Measurements from ENCODE around the gene PLEKHO2.

The PLEKHO2 gene

DNA sequence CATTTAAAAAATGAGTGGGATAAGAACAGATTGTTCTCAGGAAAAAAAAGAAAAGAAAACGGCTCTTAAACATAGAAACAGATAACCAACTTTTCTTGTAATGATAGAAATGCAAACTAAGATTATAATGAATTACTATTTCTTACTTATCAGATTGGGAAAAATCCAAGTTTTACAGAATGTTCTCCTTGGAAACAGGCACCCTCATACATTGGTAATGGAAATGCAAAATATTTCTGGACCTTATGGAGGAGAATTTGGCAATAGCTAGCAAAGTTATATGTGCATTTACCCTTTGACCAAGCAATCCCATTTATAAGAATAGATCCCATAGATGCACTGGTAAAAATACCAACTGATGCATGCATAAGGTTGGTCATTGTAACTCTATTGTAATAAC lies 66.3 kb downstream of the PLEKHO2 start:
- Histone ChIP-seq H3K9me3 (ENCODE audit: low read length) (no peaks in the 10 kb centered on the region), H3K27ac (ENCODE audit: low read depth, low read length) (no peak overlapping the region), H3K27me3 (ENCODE audit: control insufficient read depth in 1 of 2, insufficient read depth in 2 of 2, low read length in 2 of 2) (no peaks in the 10 kb centered on the region), H3K36me3 (ENCODE audit: insufficient read depth, low read length) (no peaks in the 10 kb centered on the region), H3K9ac (ENCODE audit: low read length) (no peak overlapping the region), H3K4me3 (ENCODE audit: low read depth in 1 of 2, low read length in 2 of 2) (no peak overlapping the region), H3K4me1 (ENCODE audit: insufficient read depth, low read length) (peaks cover 15% of the 10 kb centered on the region)

DNA sequence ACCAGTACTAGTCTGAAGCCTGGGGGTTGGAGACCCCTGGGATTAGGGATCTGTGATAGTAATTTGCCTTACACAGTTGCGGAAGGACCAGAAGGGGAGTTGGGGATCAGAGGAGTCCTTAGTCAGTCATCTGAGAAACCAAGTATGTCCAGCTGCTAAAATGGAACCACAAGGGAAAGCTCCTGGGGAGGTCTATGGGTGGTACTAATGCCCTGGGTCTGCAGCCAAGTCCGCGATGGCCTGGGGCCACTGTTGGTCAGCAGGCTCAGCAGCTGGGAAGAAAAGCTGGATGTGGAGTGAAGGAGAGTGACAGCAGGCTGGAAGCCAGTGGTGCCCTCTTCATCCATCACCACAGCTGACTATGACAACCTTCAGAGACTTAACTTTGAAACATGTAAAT lies 67.8 kb downstream of the PLEKHO2 start:
- Histone ChIP-seq H3K27me3 (ENCODE audit: control insufficient read depth in 1 of 2, insufficient read depth in 2 of 2, low read length in 2 of 2) (no peaks in the 10 kb centered on the region), H3K4me3 (ENCODE audit: low read depth in 1 of 2, low read length in 2 of 2) (no peak overlapping the region), H3K9me3 (ENCODE audit: low read length) (no peaks in the 10 kb centered on the region), H3K4me1 (ENCODE audit: insufficient read depth, low read length) (peaks cover 15% of the 10 kb centered on the region), H3K36me3 (ENCODE audit: insufficient read depth, low read length) (no peaks in the 10 kb centered on the region), H3K9ac (ENCODE audit: low read length) (no peak overlapping the region), H3K27ac (ENCODE audit: low read depth, low read length) (no peak overlapping the region)

DNA sequence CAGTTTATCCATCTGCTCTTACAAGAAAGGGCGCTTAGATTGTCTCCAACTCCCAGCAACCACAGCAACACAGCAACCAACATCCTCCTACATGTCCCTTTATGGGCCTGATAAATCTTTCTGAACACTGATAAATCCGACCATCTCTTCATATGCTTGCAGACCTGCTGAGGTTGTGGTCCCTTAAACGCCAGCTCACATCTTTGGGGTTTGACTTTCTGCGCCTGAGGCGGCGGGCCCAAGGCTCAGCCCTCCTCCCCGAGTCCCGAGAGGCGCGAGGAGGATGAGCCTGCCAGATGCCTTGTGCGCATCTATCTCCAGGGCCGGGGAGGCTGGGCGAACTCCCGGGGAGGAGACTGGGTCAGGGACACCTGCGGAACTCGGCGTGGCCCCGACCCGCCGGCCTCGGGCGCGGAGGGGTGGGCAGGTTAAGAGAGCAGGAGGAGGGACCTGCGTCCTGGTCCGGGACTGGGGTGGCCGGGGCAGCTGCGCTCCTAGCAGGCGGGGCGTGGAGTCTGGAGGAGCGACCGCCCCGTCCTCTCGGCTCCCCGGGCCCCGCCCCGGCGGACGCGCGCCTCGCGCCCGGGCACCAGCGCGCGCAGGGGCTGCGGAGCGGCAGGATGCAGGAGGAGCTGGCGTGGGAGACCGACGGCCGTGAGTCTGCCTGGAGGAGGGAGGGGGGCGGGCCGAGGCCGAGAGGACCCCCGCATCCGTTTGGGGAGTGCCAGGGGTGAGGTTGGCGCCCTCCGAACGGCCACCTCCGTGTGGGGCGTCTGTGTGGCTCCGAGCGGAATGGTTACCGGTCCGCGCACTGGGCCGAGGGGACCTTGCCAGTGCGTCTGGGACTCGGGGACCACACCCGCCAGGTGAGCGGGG lies 69.8 kb downstream of the PLEKHO2 start, which contains the start of gene ANKDD1A:
ANKDD1A (plus strand) TSS at position 592 of the 876 bp plus-strand sequence; CDS start at position 621, 29 bp downstream.
- no peaks in the 10 kb centered on the region for H3K27me3 ChIP-seq (ENCODE audit: control insufficient read depth in 1 of 2, insufficient read depth in 2 of 2, low read length in 2 of 2)
- H3K4me1 ChIP-seq (ENCODE audit: insufficient read depth, low read length) = peaks cover 15% of the 10 kb centered on the region
- no peak within 1 kb of the TSS for H3K27ac ChIP-seq (ENCODE audit: low read depth, low read length)
- no peaks in the 10 kb centered on the region for H3K9me3 ChIP-seq (ENCODE audit: low read length)
- H3K9ac ChIP-seq (ENCODE audit: low read length) = peak within 1 kb of the TSS; percentile 29
- H3K36me3 ChIP-seq (ENCODE audit: insufficient read depth, low read length) = no peaks in the 10 kb centered on the region
- peak within 1 kb of the TSS; percentile 43 to 76 for H3K4me3 ChIP-seq (ENCODE audit: low read depth in 1 of 2, low read length in 2 of 2)

DNA sequence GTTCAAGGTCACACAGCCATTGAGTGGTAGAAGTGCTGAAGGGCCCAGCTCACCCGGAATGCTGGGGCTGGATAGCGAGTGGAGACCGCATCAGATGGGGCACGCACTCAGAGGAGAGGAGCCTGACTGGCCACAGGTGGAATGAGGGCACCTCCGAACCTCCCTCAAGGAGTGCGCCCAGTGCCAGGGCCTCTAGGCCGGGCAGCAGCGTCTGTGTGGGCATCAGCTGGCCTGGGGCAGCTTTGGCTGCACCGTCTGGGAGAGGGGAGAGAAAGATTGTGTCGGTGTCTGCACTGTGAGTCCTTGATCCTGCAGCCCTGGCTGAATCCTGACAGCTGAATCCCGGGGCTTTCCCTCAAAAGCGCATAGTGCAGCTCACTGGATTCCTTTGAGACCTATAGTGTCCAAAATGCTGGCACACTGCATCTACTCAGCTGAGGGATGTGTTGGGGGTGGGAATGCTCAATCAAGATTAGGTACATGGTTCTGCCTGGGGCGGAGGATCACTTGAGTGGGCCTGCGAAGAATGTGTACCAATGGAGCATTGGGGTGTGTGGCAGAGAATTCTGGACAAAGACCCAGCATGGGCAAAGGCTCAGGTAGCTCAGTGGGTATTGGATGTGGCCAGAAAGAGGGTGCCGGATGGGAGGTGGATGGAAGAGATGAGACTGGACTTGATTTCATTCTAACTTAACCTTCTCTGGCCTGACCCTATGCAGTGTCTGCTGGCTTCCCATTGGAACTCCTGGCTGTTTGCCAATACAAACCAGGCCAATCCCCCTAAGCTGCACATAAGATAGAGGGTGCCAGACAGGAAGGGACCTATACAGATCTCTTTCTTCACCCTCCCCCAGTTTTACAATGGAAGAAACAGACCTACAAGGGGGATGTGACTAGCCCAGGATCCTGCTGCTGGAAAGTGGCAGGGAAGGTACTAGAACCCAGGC lies 70.9 kb downstream of the PLEKHO2 start:
- no peaks in the 10 kb centered on the region for H3K27me3 ChIP-seq (ENCODE audit: control insufficient read depth in 1 of 2, insufficient read depth in 2 of 2, low read length in 2 of 2)
- no peak overlapping the region for H3K27ac ChIP-seq (ENCODE audit: low read depth, low read length)
- H3K4me3 ChIP-seq (ENCODE audit: low read depth in 1 of 2, low read length in 2 of 2) = peak overlapping the region in 1 of 2 donors; percentile 76
- H3K9ac ChIP-seq (ENCODE audit: low read length) = no peak overlapping the region
- no peaks in the 10 kb centered on the region for H3K36me3 ChIP-seq (ENCODE audit: insufficient read depth, low read length)
- H3K9me3 ChIP-seq (ENCODE audit: low read length) = no peaks in the 10 kb centered on the region
- peaks cover 15% of the 10 kb centered on the region for H3K4me1 ChIP-seq (ENCODE audit: insufficient read depth, low read length)

DNA sequence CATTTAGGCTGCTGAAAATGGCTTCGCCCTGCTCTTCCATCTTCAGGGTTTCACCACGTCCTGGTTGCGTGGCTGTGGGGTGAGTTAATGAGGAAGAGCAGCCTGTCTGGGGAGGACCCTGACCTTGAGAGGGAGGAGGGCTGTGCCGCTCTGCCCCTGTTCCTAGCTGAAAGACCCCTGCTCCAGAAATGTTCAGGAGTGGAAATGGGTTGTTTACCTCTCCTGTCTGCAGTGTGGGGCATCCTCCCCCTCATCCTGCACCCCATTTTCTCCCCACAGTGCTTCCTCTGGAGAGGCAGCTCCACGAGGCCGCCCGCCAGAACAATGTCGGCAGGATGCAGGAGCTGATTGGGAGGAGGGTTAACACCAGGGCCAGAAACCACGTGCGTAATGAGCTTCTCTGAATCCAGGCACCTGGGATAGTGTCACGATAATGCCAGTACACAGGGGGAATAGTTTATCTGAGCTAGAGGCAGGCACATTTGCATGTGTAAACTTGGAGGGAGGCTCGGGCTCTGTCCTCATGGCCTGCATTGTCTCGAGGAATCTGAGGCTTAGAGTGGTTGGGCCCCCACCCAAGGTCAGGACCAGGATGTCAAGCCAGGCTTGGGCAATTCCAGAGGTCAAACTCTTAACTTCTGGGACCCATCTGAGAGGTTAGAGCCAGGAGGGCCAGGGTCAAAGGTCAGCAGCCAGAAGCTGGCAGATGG lies 74.0 kb downstream of the PLEKHO2 start:
- H3K9ac ChIP-seq (ENCODE audit: low read length) = no peak overlapping the region
- H3K9me3 ChIP-seq (ENCODE audit: low read length) = no peaks in the 10 kb centered on the region
- no peak overlapping the region for H3K4me3 ChIP-seq (ENCODE audit: low read depth in 1 of 2, low read length in 2 of 2)

DNA sequence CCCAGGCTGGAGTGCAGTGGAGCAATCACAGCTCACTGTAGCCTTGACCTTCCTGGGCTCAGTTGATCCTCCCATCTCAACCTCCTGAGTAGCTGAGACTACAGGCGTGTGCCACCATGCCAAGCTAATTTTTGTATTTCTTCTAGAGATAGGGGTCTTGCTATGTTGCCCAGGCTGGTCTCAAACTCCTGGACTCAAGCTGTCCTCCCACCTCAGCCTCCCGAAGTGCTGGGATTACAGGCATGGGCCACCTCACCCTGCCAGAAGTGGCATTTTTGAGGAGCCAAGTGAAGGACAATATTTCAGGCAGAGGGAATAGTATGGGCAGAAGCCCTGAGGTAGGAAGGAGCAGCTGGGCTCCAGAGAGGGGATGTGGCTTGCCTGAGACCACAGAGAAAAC lies 74.7 kb downstream of the PLEKHO2 start:
- Histone ChIP-seq H3K4me1 (ENCODE audit: insufficient read depth, low read length) (peaks cover 9% of the 10 kb centered on the region), H3K36me3 (ENCODE audit: insufficient read depth, low read length) (no peaks in the 10 kb centered on the region), H3K4me3 (ENCODE audit: low read depth in 1 of 2, low read length in 2 of 2) (no peak overlapping the region), H3K9ac (ENCODE audit: low read length) (no peak overlapping the region), H3K9me3 (ENCODE audit: low read length) (no peaks in the 10 kb centered on the region), H3K27ac (ENCODE audit: low read depth, low read length) (no peak overlapping the region), H3K27me3 (ENCODE audit: control insufficient read depth in 1 of 2, insufficient read depth in 2 of 2, low read length in 2 of 2) (no peaks in the 10 kb centered on the region)

More for the DNA sequence above, 74.0 kb downstream of the PLEKHO2 start:
- H3K36me3 ChIP-seq (ENCODE audit: insufficient read depth, low read length) = no peaks in the 10 kb centered on the region
- no peaks in the 10 kb centered on the region for H3K27me3 ChIP-seq (ENCODE audit: control insufficient read depth in 1 of 2, insufficient read depth in 2 of 2, low read length in 2 of 2)
- no peak overlapping the region for H3K27ac ChIP-seq (ENCODE audit: low read depth, low read length)
- peaks cover 15% of the 10 kb centered on the region for H3K4me1 ChIP-seq (ENCODE audit: insufficient read depth, low read length)

DNA sequence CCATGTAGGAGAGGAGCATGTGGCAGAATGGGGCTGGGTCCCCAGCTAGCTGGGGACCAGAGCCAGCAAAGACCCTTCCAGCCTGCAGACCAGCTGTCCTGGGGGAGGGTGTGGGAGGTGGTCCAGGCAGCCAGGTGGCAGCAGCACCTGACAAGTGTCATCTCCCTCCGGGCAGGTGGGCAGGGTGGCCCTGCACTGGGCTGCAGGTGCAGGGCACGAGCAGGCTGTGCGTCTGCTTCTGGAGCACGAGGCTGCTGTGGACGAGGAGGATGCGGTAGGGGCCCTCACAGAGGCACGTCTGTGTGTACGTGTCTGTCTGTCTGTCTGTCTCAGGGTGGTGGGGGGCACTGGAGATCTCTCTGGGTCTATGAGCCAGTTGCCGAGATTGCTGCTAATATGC lies 75.5 kb downstream of the PLEKHO2 start:
- Histone ChIP-seq H3K4me1 (ENCODE audit: insufficient read depth, low read length) (peaks cover 7% of the 10 kb centered on the region), H3K9me3 (ENCODE audit: low read length) (no peaks in the 10 kb centered on the region), H3K27ac (ENCODE audit: low read depth, low read length) (no peak overlapping the region), H3K4me3 (ENCODE audit: low read depth in 1 of 2, low read length in 2 of 2) (no peak overlapping the region), H3K9ac (ENCODE audit: low read length) (no peak overlapping the region), H3K27me3 (ENCODE audit: control insufficient read depth in 1 of 2, insufficient read depth in 2 of 2, low read length in 2 of 2) (no peaks in the 10 kb centered on the region), H3K36me3 (ENCODE audit: insufficient read depth, low read length) (no peaks in the 10 kb centered on the region)
